SU-DHL-6 (cell line): ENCODE results near the gene TIMM17A.

Experiments
- H2AFZ ChIP-seq: fragments of 200-600 bp; sonication (generic); 2 replicates; pipeline ENCODE4 v1.6.1; 2014; ENCODE audit warnings: low read depth, mild to moderate bottlenecking, moderate library complexity, mixed read lengths, antibody characterized with exemption, low read length; ENCODE audit not compliant: severe bottlenecking
- H3F3A ChIP-seq: fragments of 200-600 bp; shearing (Covaris generic); 2 replicates; pipeline ENCODE4 v1.6.0; 2016; ENCODE audit warnings: antibody characterized with exemption, mild to moderate bottlenecking; ENCODE audit not compliant: insufficient read depth
- H3K27ac ChIP-seq: fragments of 200-600 bp; sonication (generic); 2 replicates; pipeline ENCODE4 v1.5.1; 2016; ENCODE audit warnings: low read depth, mild to moderate bottlenecking, low read length, moderate library complexity, mixed read lengths
- H3K27me3 ChIP-seq: fragments of 200-600 bp; sonication (generic), shearing (Covaris generic); 2 replicates; pipeline ENCODE4 v1.6.0; 2014; ENCODE audit warnings: mild to moderate bottlenecking, low read length
- H3K36me3 ChIP-seq: fragments of 200-600 bp; sonication (generic); 2 replicates; pipeline ENCODE4 v1.6.1; 2014; ENCODE audit warnings: mild to moderate bottlenecking, low read length, mixed read lengths
- H3K4me2 ChIP-seq: fragments of 300-600, 200-600 bp; shearing (Covaris generic), sonication (generic); 2 replicates; pipeline ENCODE4 v1.6.0; 2014; ENCODE audit warnings: low read length, low read depth, mild to moderate bottlenecking; ENCODE audit not compliant: poor library complexity, severe bottlenecking
- H3K4me3 ChIP-seq: fragments of 200-600 bp; sonication (generic); 2 replicates; pipeline ENCODE4 v1.5.1; 2014; ENCODE audit warnings: antibody characterized with exemption, low read length, mild to moderate bottlenecking, mixed read lengths; ENCODE audit not compliant: insufficient read depth, poor library complexity, severe bottlenecking
- H3K79me2 ChIP-seq: fragments of 200-600 bp; sonication (generic); 2 replicates; pipeline ENCODE4 v1.6.1; 2014; ENCODE audit warnings: mild to moderate bottlenecking, low read length, moderate library complexity; ENCODE audit not compliant: insufficient read depth
- H3K9ac ChIP-seq: fragments of 200-600 bp; sonication (generic); 2 replicates; pipeline ENCODE4 v1.7.0; 2014; ENCODE audit warnings: mild to moderate bottlenecking, low read length
- H3K9me2 ChIP-seq: fragments of 200-600 bp; sonication (generic); replicated peaks from 2 replicates; pipeline ENCODE4 v1.6.1; 2014; ENCODE audit warnings: low read length; ENCODE audit not compliant: insufficient read depth
- H3K9me3 ChIP-seq: fragments of 200-600 bp; sonication (generic); 2 replicates; pipeline ENCODE4 v1.6.1; 2014; ENCODE audit warnings: low read length, mixed read lengths; ENCODE audit not compliant: insufficient read depth
- H4K20me1 ChIP-seq: fragments of 200-600 bp; sonication (generic); 2 replicates; pipeline ENCODE4 v1.6.1; 2014; ENCODE audit warnings: low read depth, mild to moderate bottlenecking, antibody characterized with exemption, low read length, moderate library complexity, mixed read lengths
- CTCF ChIP-seq: fragments of 200-600 bp; sonication (generic); IDR thresholded peaks from one replicate; pipeline ENCODE4 v1.5.1; 2017; ENCODE audit warnings: antibody characterized with exemption, mild to moderate bottlenecking, low read length, moderate library complexity; ENCODE audit not compliant: insufficient read depth, poor library complexity, severe bottlenecking
- EZH2phosphoT487 ChIP-seq: fragments of 200-600 bp; sonication (generic), shearing (Covaris generic); conservative IDR thresholded peaks from 2 replicates; pipeline ENCODE4 v1.6.1; 2018; ENCODE audit warnings: mild to moderate bottlenecking, antibody characterized with exemption, low read length, moderate library complexity, mixed read lengths

TIMM17A gene

GRCh38 chr1:201911826-201912571 lies 43.3 kb upstream of the TIMM17A start:
- H2AFZ ChIP-seq = no peak overlapping the region
- H3K9ac ChIP-seq = no peak overlapping the region
- no peak overlapping the region for H3K4me3 ChIP-seq
- no peak for TF ChIP-seq CTCF
- no peak for TF ChIP-seq EZH2phosphoT487
- H4K20me1 ChIP-seq = no peaks in the 10 kb centered on the region
- H3K9me3 ChIP-seq = no peaks in the 10 kb centered on the region
- H3K27ac ChIP-seq = no peak overlapping the region
- H3K9me2 ChIP-seq = no peaks in the 10 kb centered on the region
- H3F3A ChIP-seq = no peaks in the 10 kb centered on the region
- H3K4me2 ChIP-seq = no peak overlapping the region
- no peaks in the 10 kb centered on the region for H3K79me2 ChIP-seq
- H3K36me3 ChIP-seq = no peaks in the 10 kb centered on the region
- no peaks in the 10 kb centered on the region for H3K27me3 ChIP-seq

DNA sequence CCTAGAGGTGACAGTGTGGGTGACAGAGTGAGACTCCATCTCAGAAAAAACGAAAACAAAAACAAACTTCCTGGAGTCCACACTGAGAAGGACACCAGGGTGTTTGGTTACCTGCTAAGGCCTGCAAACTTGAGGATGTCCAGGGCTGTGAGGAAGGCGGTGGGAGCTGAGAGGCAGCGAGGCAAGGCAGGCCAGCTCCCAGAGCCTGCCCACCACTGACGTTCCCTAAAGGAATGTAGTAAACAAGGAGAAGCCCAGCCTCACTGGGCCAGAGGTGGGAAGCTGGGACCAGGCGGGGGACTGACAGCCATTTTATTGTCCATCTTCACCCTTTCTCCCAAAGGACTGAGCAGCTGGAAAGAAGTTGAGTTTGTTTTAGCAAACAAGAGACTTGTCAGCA lies 42.5 kb upstream of the TIMM17A start:
- H3F3A ChIP-seq = no peaks in the 10 kb centered on the region
- no peaks in the 10 kb centered on the region for H3K36me3 ChIP-seq
- H3K27me3 ChIP-seq = no peaks in the 10 kb centered on the region
- H3K27ac ChIP-seq = no peak overlapping the region
- no peak overlapping the region for H3K4me3 ChIP-seq
- no peaks in the 10 kb centered on the region for H3K79me2 ChIP-seq
- no peaks in the 10 kb centered on the region for H3K9me3 ChIP-seq
- no peaks in the 10 kb centered on the region for H4K20me1 ChIP-seq
- H3K4me2 ChIP-seq = no peak overlapping the region
- H3K9me2 ChIP-seq = no peaks in the 10 kb centered on the region
- TF ChIP-seq CTCF (no peak), EZH2phosphoT487 (no peak)
- no peak overlapping the region for H3K9ac ChIP-seq
- no peak overlapping the region for H2AFZ ChIP-seq

DNA sequence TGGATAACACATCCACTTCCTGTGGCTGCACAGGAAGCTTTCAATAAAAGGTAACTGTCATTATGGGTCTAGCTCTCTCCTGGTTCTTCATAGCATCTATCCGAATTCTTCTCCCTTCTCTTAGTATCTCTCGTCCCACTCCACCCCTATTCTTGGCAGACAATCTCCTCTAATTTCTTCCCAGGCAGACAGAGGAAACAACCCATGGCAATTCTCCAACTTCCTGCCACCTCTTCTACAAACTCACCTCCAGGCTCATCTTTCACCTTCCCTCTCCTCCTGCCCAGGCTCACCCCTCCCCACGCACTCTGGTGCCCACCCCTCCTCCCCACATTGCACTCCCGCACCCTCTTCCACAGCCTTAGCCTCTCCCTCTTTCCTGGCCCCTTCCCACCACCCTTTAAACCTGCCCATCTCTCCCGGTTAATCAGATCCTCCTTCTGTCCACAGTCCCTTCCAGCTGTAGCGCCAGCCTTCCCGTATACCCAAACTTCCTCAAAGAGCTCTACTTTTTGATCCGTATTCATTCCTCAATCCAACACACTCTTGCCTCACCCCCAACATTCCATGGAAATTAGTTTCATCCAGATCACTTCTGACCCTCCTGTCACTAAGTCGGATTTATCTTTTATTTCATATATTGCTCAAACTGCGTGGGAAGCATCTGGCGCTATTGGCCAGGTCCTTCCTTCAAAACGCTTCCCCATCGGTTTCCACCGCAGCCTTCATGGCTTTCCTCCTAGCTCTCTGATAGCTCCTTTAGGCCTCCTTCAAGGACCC lies 40.7 kb upstream of the TIMM17A start:
- TF ChIP-seq CTCF (no peak), EZH2phosphoT487 (no peak)
- Histone ChIP-seq H3K9ac (no peak overlapping the region), H3K79me2 (no peaks in the 10 kb centered on the region), H3K9me3 (no peaks in the 10 kb centered on the region), H3K27ac (no peak overlapping the region), H3K4me2 (no peak overlapping the region), H3K27me3 (no peaks in the 10 kb centered on the region), H3F3A (no peaks in the 10 kb centered on the region), H3K36me3 (no peaks in the 10 kb centered on the region), H3K4me3 (no peak overlapping the region), H4K20me1 (no peaks in the 10 kb centered on the region), H2AFZ (no peak overlapping the region), H3K9me2 (no peaks in the 10 kb centered on the region)
